ENCODE measurements around the gene JAG2. TPM values are rescaled to one million over a fixed set of nuclear protein-coding genes. Genes with fewer than 3 reads are reported as not detected.

JAG2 gene
- total RNA-seq, 4 donors from 2014 or later = 47.4 to 75.4 (median 67.2) TPM

- DNase-seq (ENCODE audit: low spot score in 2 of 2) = no peak
- Histone ChIP-seq H3K36me3 (peaks cover 78% of the 10 kb centered on the region), H3K27ac (no peak overlapping the region), H3K4me3 (no peak overlapping the region), H3K9me3 (no peaks in the 10 kb centered on the region), H3K27me3 (no peaks in the 10 kb centered on the region), H3K4me1 (no peaks in the 10 kb centered on the region)
- no peak for TF ChIP-seq EP300 (IDR thresholded peaks at IDR 0.05)
- no peak for TF ChIP-seq POLR2A (IDR thresholded peaks at IDR 0.05)
- TF ChIP-seq POLR2AphosphoS5 (IDR thresholded peaks at IDR 0.05) = no peak
- TF ChIP-seq, protein P1, sequence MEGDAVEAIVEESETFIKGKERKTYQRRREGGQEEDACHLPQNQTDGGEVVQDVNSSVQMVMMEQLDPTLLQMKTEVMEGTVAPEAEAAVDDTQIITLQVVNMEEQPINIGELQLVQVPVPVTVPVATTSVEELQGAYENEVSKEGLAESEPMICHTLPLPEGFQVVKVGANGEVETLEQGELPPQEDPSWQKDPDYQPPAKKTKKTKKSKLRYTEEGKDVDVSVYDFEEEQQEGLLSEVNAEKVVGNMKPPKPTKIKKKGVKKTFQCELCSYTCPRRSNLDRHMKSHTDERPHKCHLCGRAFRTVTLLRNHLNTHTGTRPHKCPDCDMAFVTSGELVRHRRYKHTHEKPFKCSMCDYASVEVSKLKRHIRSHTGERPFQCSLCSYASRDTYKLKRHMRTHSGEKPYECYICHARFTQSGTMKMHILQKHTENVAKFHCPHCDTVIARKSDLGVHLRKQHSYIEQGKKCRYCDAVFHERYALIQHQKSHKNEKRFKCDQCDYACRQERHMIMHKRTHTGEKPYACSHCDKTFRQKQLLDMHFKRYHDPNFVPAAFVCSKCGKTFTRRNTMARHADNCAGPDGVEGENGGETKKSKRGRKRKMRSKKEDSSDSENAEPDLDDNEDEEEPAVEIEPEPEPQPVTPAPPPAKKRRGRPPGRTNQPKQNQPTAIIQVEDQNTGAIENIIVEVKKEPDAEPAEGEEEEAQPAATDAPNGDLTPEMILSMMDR (IDR thresholded peaks at IDR 0.05) = no peak
- WGBS = 92% methylated on average over 10 of the region's 10 CpGs
Observed at GRCh38 chr14:105213361-105213760, 44.8 kb upstream of the JAG2 start.

- H3K27me3 ChIP-seq = no peaks in the 10 kb centered on the region
- peaks cover 72% of the 10 kb centered on the region for H3K36me3 ChIP-seq
- DNase-seq (ENCODE audit: low spot score in 2 of 2) = no peak
- WGBS = 90% methylated on average over 16 of the region's 18 CpGs
- TF ChIP-seq EP300 (IDR thresholded peaks at IDR 0.05) (no peak), POLR2AphosphoS5 (IDR thresholded peaks at IDR 0.05) (no peak), POLR2A (IDR thresholded peaks at IDR 0.05) (no peak)
- TF ChIP-seq, protein P1 (IDR thresholded peaks at IDR 0.05) = no peak
- H3K4me1 ChIP-seq = no peaks in the 10 kb centered on the region
- H3K9me3 ChIP-seq = no peaks in the 10 kb centered on the region
- no peak overlapping the region for H3K4me3 ChIP-seq
- H3K27ac ChIP-seq = no peak overlapping the region
Observed at GRCh38 chr14:105212541-105213300, 44.1 kb upstream of the JAG2 start.

GRCh38 chr14:105211758-105212089 is 43.1 kb upstream of the JAG2 start:
- 100% methylated on average over 1 of the region's 9 CpGs for WGBS
- no peak for DNase-seq (ENCODE audit: low spot score in 2 of 2)
- Histone ChIP-seq H3K9me3 (no peaks in the 10 kb centered on the region), H3K27ac (no peak overlapping the region), H3K36me3 (peaks cover 62% of the 10 kb centered on the region), H3K4me1 (no peaks in the 10 kb centered on the region), H3K27me3 (no peaks in the 10 kb centered on the region), H3K4me3 (no peak overlapping the region)
- TF ChIP-seq POLR2A (IDR thresholded peaks at IDR 0.05) (no peak), EP300 (IDR thresholded peaks at IDR 0.05) (no peak), POLR2AphosphoS5 (IDR thresholded peaks at IDR 0.05) (no peak)
- TF ChIP-seq, protein P1 (IDR thresholded peaks at IDR 0.05) = no peak

- Histone ChIP-seq H3K4me3 (no peak overlapping the region), H3K27me3 (no peaks in the 10 kb centered on the region), H3K36me3 (peaks cover 57% of the 10 kb centered on the region), H3K27ac (no peak overlapping the region), H3K9me3 (no peaks in the 10 kb centered on the region), H3K4me1 (no peaks in the 10 kb centered on the region)
- 82% methylated on average over 9 of the region's 23 CpGs for WGBS
- DNase-seq (ENCODE audit: low spot score in 2 of 2) = no peak
- no peak for TF ChIP-seq EP300 (IDR thresholded peaks at IDR 0.05)
- TF ChIP-seq, protein P1 (IDR thresholded peaks at IDR 0.05) = no peak
- no peak for TF ChIP-seq POLR2A (IDR thresholded peaks at IDR 0.05)
Observed at GRCh38 chr14:105211086-105211757, 42.6 kb upstream of the JAG2 start.

DNA sequence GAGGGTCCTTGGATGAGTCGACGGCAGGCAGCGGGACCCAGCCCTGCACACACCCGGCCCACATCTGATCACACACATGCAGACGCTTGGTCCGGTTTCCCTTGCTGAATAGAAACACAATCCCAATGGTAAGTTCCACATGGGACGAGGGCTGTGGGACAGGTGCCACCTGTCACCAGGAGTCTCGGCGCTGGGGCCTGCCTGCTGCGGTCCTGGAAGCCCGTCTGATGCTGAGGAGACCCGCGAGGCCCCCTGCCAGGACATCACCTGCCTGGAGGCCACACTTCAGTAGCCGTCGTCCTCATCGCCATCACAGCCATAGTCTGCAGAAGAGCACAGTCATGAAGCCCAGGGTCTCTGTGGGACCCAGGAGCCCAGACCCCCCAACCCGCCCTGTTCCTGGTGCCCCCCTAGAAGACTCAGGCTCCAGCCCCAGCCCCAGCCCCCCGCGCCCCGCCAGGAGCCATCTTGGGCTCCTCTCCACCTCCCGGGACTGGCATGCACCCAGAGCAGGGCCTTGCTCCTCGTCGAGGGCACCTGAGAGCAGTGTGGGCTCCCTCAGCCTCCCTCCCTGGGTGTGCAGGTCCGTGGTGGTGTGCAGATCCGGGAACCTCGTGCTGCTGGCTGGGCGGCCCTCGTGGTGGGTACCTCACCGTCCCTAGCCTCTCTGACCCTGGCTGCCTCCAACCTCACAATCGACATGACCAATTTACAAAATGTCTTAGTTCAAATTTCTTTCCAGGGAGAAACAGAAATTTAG is 41.9 kb upstream of the JAG2 start:
- Histone ChIP-seq H3K27ac (no peak overlapping the region), H3K9me3 (no peaks in the 10 kb centered on the region), H3K27me3 (no peaks in the 10 kb centered on the region), H3K4me1 (peaks cover 6% of the 10 kb centered on the region), H3K4me3 (no peak overlapping the region), H3K36me3 (peaks cover 56% of the 10 kb centered on the region)
- TF ChIP-seq EP300 (IDR thresholded peaks at IDR 0.05) (no peak), POLR2AphosphoS5 (IDR thresholded peaks at IDR 0.05) (no peak), POLR2A (IDR thresholded peaks at IDR 0.05) (no peak)
- TF ChIP-seq, protein P1 (IDR thresholded peaks at IDR 0.05) = no peak
- no peak for DNase-seq (ENCODE audit: low spot score in 2 of 2)
- 86% methylated on average over 20 of the region's 30 CpGs for WGBS

Data from suprapubic skin (tissue), 4 donors.